ENCODE results near the gene LENG1.
"Not testable (repeated sequence)": the region's sequence is repeated elsewhere in the genome, so short reads cannot be mapped to it uniquely, and the experiment has no call there.

The LENG1 gene

DNA sequence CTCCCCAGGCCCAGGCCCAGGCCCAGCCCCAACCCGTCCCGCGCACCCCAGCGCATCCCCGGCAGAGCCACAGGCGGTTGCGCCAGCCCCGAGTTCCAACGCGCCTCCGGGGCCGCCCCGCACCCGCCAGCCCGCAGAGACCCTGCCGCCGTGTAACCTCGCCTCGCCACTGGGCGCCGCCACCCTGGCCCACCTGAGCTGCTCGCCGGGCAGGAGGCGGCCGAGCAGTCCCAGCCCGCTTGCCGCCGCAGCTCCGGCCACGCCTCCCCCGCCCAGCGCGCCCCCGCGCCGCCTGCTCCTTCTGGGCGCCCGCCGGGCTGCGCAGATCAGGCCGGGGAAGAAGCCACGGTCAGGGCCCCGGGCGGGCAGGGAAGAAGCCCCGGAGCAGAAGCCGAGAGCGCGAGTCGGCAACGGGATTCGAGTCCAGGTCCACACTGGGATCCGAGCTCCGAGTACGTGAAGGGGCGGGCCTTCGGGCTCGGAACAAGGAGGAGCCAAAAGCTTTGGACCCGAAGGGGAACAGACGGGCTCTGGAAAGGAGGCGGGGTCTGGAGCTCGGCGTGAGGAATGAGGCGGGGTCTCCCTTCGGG, 29.7 kb upstream of the LENG1 start, which contains the start of gene MBOAT7:
Gene MBOAT7, minus strand, starts transcription at position 436 of the 590 bp plus-strand sequence. CDS start 1,072 bp downstream, outside the sequence.
- DNase-seq = no peak

DNA sequence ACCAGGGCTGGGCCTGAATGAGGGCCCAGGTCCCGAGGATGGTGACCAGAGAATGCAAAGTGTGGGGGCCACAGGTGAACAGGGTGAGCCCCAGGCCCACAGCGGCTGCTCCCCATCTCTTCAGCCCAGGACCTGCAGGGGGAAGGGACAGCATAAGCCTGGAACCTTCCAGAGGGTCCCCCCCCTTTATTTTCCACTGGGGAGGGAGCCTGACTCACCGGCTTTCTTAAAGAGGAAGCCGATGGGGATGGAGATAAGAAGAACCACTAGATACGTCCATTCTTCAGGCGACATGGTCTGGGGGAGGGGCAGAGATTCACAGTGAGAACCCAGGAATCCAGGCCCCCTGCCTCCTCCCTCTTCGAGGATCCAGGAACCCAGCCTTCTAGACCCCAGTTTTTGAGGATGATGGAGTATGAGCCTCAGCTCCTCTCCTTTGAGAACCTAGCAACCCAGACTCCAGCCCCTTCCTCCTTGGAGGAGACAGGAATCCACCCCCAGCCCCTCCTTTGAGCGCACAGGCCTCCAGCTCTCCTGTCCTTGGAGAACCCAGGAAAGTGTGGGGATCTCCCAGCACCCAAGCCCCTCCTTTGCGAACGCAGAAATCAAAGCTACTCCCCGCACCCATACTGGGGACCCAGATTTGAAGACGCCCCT, 28.8 kb upstream of the LENG1 start:
- DNase-seq = peak; percentile 73

DNA sequence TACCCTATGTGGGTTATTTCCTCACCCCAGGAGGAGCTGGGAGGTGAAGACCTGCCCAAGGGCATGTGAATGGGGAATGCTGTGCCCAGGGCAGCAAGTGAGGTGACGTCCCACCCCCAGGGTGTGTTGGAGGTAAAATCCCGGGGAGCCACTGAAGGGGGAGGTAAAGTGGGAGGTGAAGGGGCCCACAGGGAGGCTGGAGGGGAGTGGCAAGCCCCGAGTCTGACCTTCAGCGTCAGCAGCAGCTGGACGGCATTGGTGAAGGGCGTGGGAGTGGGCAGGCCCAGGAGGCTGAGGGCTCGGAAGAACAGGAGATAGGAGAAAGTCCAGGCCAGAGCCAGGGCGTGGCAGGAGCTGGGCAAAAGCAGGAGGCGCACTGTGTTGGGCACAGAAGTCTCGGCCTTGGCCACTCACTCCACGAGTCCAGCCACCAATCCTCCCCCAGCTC, 27.4 kb upstream of the LENG1 start:
- DNase-seq = no peak

GRCh38 chr19:54186351-54186750, 26.8 kb upstream of the LENG1 start:
- DNase-seq = no peak

- no peak for DNase-seq
Observed at GRCh38 chr19:54183431-54183830, 23.9 kb upstream of the LENG1 start.

DNA sequence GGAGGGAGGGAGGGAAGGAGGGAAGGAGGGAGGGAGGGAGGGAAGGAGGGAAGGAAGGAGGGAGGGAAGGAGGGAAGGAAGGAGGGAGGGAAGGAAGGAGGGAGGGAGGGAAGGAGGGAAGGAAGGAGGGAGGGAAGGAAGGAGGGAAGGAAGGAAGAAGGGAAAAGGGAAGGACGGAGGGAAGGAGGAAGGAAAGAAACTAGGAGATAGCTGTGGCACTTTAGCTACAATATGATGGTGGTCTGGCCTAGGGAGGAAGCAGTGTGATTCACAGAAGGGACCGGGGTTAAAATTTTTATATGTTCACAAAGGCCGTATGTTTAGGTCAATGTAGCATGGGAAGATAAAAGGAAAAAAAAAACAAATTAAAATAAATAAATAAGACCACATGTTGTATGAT, 22.4 kb upstream of the LENG1 start:
- not testable (repeated sequence) for DNase-seq

GRCh38 chr19:54180691-54181091, 21.2 kb upstream of the LENG1 start:
- no peak for DNase-seq

GRCh38 chr19:54179921-54180461, 20.5 kb upstream of the LENG1 start:
- no peak for DNase-seq

- no peak for DNase-seq
Observed at GRCh38 chr19:54179262-54179852, 19.8 kb upstream of the LENG1 start.

- DNase-seq = peak; percentile 63
Observed at GRCh38 chr19:54178581-54179261, 19.2 kb upstream of the LENG1 start.

DNA sequence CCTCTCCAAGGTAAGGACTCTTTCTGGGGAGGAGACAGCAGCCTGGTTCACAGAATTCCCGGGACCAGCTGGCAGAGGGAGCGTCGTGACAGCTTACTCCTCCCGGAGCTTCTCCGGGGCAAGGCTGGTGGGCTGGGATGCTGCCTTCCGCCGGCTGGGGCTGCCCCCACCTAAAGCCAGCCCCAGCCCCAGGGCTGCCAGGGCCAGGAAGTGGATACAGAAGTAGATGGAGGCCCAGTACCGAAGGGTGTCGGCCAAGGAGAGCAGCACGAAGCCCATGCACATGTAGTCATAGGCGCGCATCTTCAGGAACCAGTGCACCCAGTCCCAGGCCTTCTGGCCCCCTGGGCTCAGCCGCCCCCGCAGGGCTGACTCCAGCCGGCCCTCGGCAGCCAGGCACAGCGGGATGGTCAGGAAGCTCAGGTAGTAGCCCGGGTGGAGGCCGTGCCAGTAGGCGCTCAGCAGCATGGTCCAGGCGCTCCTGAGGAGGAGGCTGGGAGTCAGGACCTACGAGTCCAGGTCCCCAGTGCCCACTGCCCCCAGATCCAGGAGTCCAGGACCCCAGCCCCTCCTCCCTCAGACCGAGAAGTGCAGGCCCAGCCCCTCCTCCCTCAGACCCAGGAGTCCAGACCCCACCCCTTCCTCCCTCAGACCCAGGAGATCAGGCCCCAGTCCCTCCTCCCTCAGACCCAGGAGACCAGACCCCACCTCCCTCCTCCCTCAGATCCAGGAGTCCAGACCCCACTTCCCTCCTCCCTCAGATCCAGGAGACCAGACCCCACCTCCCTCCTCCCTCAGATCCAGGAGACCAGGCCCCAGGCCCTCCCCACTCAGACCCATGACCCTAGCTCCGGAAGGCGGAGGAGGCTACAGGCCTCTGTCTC, 14.7 kb upstream of the LENG1 start:
- DNase-seq = no peak

DNA sequence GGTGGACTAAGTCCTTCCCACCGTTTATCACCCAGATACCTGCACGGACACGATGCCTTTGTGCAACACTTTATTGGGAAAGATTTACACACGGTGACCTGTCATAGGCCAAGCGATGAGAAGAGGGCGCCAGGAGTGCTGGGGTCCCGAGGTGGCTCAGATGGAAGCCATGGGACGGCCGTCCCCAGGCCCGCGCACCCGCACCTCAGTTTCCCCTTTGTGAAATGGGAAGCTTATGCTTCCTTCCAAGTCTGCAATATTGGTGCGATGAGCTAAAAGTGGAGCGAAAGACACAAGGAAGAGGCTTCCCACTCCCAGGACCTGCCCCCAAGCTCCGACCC, 13.8 kb upstream of the LENG1 start:
- DNase-seq = no peak

DNA sequence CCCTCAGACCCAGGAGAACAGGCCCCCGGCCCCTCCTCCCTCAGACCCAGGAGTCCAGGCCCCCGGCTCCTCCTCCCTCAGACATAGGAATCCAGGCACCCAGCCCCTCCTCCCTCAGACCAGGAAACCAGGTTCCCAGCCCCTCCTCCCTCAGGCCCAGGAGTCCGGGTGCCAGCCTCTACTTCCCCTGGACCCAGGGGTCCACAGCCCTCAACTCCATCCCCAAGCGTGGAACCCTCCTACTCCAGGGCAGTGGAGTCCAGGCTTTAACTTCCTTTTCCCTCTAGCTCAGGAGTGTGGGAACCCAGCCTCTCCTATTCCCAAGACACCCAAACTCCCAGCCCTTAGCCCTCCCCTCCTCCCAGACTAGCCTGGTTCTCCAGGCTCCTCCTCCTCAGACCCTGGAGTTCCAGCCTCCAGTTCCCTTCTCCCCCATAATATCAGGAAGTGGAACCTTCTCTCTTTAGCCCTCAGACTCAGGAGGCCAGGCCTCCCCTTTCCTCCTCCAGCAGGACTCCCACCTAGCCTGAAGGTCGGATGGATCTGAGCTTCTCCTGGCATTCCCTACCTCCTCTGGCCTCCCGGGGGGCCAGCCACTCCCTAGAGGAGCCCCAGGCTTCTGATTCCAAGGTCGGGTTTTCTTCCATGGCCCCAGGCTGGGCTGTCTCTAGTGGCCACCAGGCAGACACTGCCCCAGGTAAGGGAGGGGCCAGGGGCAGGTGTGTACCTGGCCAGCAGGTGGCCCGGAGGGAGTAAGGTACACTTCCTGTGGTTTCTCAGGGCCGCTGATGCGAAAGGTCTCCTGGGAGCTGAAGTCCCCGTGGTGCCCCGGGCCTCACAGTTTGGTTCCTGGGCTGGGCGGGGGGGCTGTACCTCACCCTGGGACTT, 13.2 kb upstream of the LENG1 start, which contains the start of gene TMC4:
Gene TMC4, minus strand, starts transcription at position 690 of the 888 bp plus-strand sequence. Its CDS starts 43 bp downstream, at position 647.
- DNase-seq = no peak

GRCh38 chr19:54171736-54172431, 12.4 kb upstream of the LENG1 start:
- not testable (repeated sequence) for DNase-seq

DNA sequence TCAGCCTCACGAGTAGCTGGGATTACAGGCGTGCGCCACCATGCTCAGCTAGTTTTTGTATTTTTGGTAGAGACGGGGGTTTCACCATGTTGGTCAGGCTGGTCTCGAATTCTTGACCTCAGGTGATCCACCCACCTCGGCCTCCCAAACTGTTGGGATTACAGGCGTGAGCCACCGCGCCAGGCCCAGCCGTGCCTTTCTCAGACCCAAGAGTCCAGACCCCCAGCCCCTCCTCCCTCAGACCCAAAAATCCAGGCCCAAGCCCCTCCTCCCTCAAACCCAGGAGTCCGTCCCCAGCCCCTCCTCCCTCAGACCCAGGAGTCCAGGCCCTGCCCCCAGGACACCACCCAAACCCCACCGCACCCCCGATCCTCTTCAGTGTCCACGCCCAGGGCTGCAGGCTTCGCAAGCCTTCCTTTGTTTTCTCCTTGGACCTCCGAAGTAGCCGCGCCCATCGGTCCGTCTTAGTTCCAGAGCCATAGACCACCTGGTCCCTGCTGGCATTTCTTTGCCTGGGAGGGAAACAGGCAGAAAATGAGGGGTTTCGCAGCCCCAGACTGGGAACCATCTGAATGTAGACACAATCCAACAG, 9.7 kb upstream of the LENG1 start:
- no peak for DNase-seq

DNA sequence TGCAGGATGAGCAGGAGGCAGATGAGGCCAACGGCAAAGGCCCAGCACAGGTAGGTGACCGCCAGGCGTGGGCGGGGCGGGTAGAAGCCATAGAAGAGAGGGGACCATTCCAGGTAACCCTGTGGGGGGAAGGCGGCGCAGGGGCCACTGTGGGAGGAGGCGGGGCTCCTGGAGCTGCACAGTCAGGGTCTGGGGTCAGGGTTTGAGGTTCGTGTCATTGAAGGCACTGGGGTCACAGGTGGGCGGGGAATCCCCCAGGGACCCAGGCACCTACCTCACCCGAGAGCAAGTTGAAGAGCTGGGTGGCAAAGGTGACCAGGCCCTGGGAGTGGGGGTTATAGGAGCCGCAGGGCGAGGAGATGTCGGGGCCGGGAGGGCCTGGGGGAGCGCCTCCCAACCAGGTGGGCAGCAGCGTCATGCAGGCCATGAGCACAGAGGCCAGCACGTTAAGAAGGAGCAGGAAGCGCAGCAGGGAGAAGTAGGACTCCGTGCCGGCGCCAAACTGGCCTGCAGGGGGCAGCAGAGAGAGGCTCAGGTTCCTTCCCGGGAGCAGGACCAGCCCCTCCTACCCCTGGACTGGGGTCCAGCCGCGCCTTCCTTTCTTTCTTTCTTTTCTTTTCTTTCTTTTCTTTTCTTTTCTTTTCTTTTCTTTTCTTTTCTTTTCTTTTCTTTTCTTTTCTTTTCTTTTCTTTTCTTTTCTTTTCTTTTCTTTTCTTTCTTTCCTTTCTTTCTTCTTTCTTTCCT, 8.8 kb upstream of the LENG1 start:
- peak; percentile 100 for DNase-seq

GRCh38 chr19:54165222-54165621, 5.7 kb upstream of the LENG1 start:
- no peak for DNase-seq

GRCh38 chr19:54164369-54165068, 5.0 kb upstream of the LENG1 start:
- DNase-seq = peak; percentile 85

DNA sequence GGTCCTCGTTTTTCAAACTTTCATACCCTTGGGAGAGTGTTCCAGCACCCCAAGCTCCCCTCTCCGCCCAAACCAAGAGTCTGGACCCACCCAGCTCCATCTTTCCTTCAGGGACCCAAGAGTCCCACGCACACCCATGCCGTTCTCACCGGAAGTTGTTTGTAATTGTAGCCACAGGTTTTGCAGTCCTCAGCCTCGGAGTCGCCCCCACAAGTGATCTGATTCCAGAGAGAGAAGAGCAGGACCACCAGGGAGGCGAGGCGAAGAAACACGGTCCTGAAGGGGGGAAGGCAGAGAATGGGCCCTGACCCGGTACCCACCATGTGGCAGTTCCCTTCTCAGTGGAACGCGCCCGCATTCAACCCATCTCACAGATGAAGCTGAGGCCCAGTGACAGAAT, 3.4 kb upstream of the LENG1 start:
- DNase-seq = no peak
